ENCODE results near the gene DUSP5. TPM values are rescaled to one million over a fixed set of nuclear protein-coding genes. Genes with fewer than 3 reads are reported as not detected.

DUSP5 gene
- total and polyA plus RNA-seq, 9 donors, result 2.5 to 21.6 (median 6.2) TPM

GRCh38 chr10:110486680-110487410, 10.9 kb upstream of the DUSP5 start:
- no peak for DNase-seq
- no peaks in the 10 kb centered on the region for H3K36me3 ChIP-seq
- H3K9me3 ChIP-seq, result no peaks in the 10 kb centered on the region
- H3K4me3 ChIP-seq, result no peak overlapping the region
- H3K27ac ChIP-seq, result no peak overlapping the region
- H3K4me1 ChIP-seq (ENCODE audit: insufficient read depth), result peaks cover 1% of the 10 kb centered on the region
- TF ChIP-seq EP300 (IDR thresholded peaks at IDR 0.05) (no peak), CTCF (IDR thresholded peaks at IDR 0.05) (no peak), POLR2A (IDR thresholded peaks at IDR 0.05) (no peak)
- H3K27me3 ChIP-seq, result no peaks in the 10 kb centered on the region
- 50 to 61% (median 56%) methylated on average over 11 of the region's 11 CpGs for WGBS, 3 donors
- intact Hi-C loops (cut with DNase I), result no loop called here

GRCh38 chr10:110487411-110488331, 10.0 kb upstream of the DUSP5 start:
- no peaks in the 10 kb centered on the region for H3K27me3 ChIP-seq
- no peaks in the 10 kb centered on the region for H3K9me3 ChIP-seq
- H3K4me1 ChIP-seq (ENCODE audit: insufficient read depth), result peaks cover 1% of the 10 kb centered on the region
- WGBS, 3 donors, result 36 to 45% (median 38%) methylated on average over 6 of the region's 6 CpGs
- no peaks in the 10 kb centered on the region for H3K36me3 ChIP-seq
- H3K27ac ChIP-seq, result no peak overlapping the region
- intact Hi-C loops (cut with DNase I), result no loop called here
- TF ChIP-seq CTCF (IDR thresholded peaks at IDR 0.05), result no peak
- TF ChIP-seq POLR2A (IDR thresholded peaks at IDR 0.05), result no peak
- no peak for DNase-seq
- no peak overlapping the region for H3K4me3 ChIP-seq

- H3K9me3 ChIP-seq, result no peaks in the 10 kb centered on the region
- peaks cover 1% of the 10 kb centered on the region for H3K4me1 ChIP-seq (ENCODE audit: insufficient read depth)
- no peak overlapping the region for H3K4me3 ChIP-seq
- no peak overlapping the region for H3K27ac ChIP-seq
- WGBS, 3 donors, result 46 to 54% (median 51%) methylated on average over 4 of the region's 4 CpGs
- no peaks in the 10 kb centered on the region for H3K36me3 ChIP-seq
- H3K27me3 ChIP-seq, result no peaks in the 10 kb centered on the region
- DNase-seq, result no peak
- TF ChIP-seq POLR2A (IDR thresholded peaks at IDR 0.05) (no peak), EP300 (IDR thresholded peaks at IDR 0.05) (no peak), CTCF (IDR thresholded peaks at IDR 0.05) (no peak)
- intact Hi-C loops (cut with DNase I), result no loop called here
Observed at GRCh38 chr10:110488332-110488681, 9.4 kb upstream of the DUSP5 start.

DNA sequence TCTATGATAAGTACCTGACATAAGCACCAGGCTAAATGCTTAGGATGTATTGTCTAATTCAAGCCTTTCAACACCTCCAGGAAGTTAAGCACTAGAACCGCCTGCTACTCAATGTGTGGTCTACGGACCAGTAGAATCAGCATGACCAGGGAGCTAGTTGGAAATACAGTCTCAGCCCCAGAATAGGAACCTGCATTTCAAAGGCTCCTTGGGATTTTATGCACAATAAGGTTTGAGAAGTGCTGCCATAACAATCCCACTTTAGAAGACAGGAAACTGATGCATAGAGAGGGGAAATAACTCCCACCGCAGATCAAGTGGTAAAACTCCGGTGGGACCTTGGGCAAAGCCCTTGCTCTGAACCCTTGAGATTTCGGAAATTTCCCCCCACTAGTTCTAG, 8.8 kb upstream of the DUSP5 start:
- Histone ChIP-seq H3K4me3 (no peak overlapping the region), H3K27ac (no peak overlapping the region), H3K36me3 (no peaks in the 10 kb centered on the region), H3K4me1 (ENCODE audit: insufficient read depth) (peaks cover 1% of the 10 kb centered on the region), H3K9me3 (no peaks in the 10 kb centered on the region), H3K27me3 (no peaks in the 10 kb centered on the region)
- no peak for DNase-seq
- intact Hi-C loops (cut with DNase I), result no loop called here
- WGBS, 3 donors, result 79 to 87% (median 80%) methylated on average over 5 of the region's 5 CpGs
- no peak for TF ChIP-seq POLR2A (IDR thresholded peaks at IDR 0.05)
- TF ChIP-seq CTCF (IDR thresholded peaks at IDR 0.05), result no peak
- TF ChIP-seq EP300 (IDR thresholded peaks at IDR 0.05), result no peak
